Heart right ventricle (tissue), 16 donors: ENCODE data around the gene SLAMF9. TPM values are rescaled to one million over a fixed set of nuclear protein-coding genes. Genes with fewer than 3 reads are reported as not detected.
A peak's percentile ranks its signal among the peaks of the same experiment; 100 is the strongest.

Experiments used
- ATAC-seq, 8 donors: fragments of 200-7000 bp; cut with Tn5 transposase; one replicate each; pipeline ENCODE4 v1.9.1; 2020; ENCODE audit warnings: mild to moderate bottlenecking in 8 of 8, moderate library complexity in 8 of 8, moderate number of reproducible peaks in 1 of 8
- DNase-seq, 2 donors: peaks; one replicate each; pipeline ENCODE4 v3.0.0-alpha.2; 2020
- H3K27ac ChIP-seq, 10 donors: fragments of 200-600 bp; sonication (generic) in 2 of 10; one replicate each; pipeline versions ENCODE4 v1.5.0 to v1.8.0; 2020 to 2022; ENCODE audit warnings: mild to moderate bottlenecking in 3 of 10
- H3K27me3 ChIP-seq, 7 donors: fragments of 200-600 bp; one replicate each; pipeline ENCODE4 v1.8.0; 2021 to 2022; ENCODE audit warnings: mild to moderate bottlenecking in 2 of 7
- H3K36me3 ChIP-seq, 9 donors: fragments of 200-600 bp; sonication (generic) in 1 of 9; one replicate each; pipeline versions ENCODE4 v1.5.0 to v1.8.0; 2020 to 2022; ENCODE audit warnings: mild to moderate bottlenecking in 2 of 9
- H3K4me1 ChIP-seq, 9 donors: fragments of 200-600 bp; sonication (generic) in 1 of 9; one replicate each; pipeline versions ENCODE4 v1.5.0 to v1.8.0; 2020 to 2022; ENCODE audit warnings: mild to moderate bottlenecking in 4 of 9
- H3K4me3 ChIP-seq, 10 donors: fragments of 200-600 bp; sonication (generic) in 2 of 10; one replicate each; pipeline versions ENCODE4 v1.5.0 to v1.8.0; 2020 to 2022; ENCODE audit warnings: mild to moderate bottlenecking in 7 of 10, moderate library complexity in 2 of 10
- H3K9me3 ChIP-seq, 11 donors: fragments of 200-600 bp in 10 of 11; sonication (generic) in 2 of 11; one replicate each; pipeline versions ENCODE4 v1.5.0 to v1.8.0; 2013 to 2022; ENCODE audit warnings: mild to moderate bottlenecking in 2 of 11, control low read depth in 1 of 11, moderate library complexity in 1 of 11
- WGBS, 2 donors: extraction: QIAGEN DNeasy Blood & Tissue Kit; methylation state at CpG; one replicate each; pipeline ENCODE4 v1.1.7; 2013; ENCODE audit warnings: inconsistent platforms in 1 of 2; 5-methylcytosine and 5-hydroxymethylcytosine counted together
- intact Hi-C, 10 donors: fragments of 100-400 bp; cut with DNase I; formaldehyde crosslinking; loops; one replicate each; pipeline versions ENCODE4 v1.11.1 to v1.14.2; 2022
- polyA plus RNA-seq, 2 donors: library from polyadenylated mRNA; stranded (reverse); fragments of 200-250 nt; gene quantifications; one replicate each; pipeline ENCODE4 v1.2.3, GENCODE V29; 2013
- total RNA-seq, 10 donors: library from RNA; stranded (reverse); fragmentation: NEBNext Ultra II Directional in 3 of 10; extraction: Animal tissue kit (Norgen Biotek cat#: 25700) in 3 of 10; gene quantifications; one replicate each; pipeline versions ENCODE4 v1.2.1 to v1.2.4, GENCODE V29; 2021 to 2023
- TF ChIP-seq, protein P1 (sequence below), 9 donors: fragments of 200-600 bp; sonication (generic) in 2 of 9; IDR thresholded peaks; one replicate each; pipeline versions ENCODE4 v1.5.0 to v1.8.0; 2021 to 2022; ENCODE audit warnings: antibody characterized with exemption in 9 of 9, mild to moderate bottlenecking in 5 of 9, moderate library complexity in 1 of 9
- donor health status: Arrhythmogenic right ventricular cardiomyopathy.
- donor health status: ischemic (EF 13 %, LVEDD 7.1; RV severe dilation, severe dysfunction).
- donor health status: healthy with polysubstance abuse.
- donor health status: DM: no; HTN: yes; CAD: no.
- donor health status: DM: no; HTN: no; CAD: no.
- donor health status: ischemic (EF 25% LVEDD 6.9; RV normal size, moderate dysfunction).
- donor health status: ischemic (EF 25% LVEDD 5.7; RV mildly dilated, moderate dysfunction).
- donor health status: healthy.
- donor health status: DM: yes; HTN: yes; CAD: no.
- donor health status: Ischemic cardiomyopathy.
- donor health status: ischemic (EF 35%, LVEDD 5.7; RV mildly dilated, moderate dysfunction).
- donor health status: nonischemic (EF 11% LVEDD 7.7; RV severe dilation, severe dysfunction).
- donor health status: DM: yes; HTN: yes; CAD: no.
- donor health status: PGD.
- donor health status: ischemic (EF 29% LVEDD 5.4; RV normal size, mild dysfunction).
- donor health status: nonischemic (EF 23%, LVEDD 6.1; RV moderate dilation, normal function).

The SLAMF9 gene
- total and polyA plus RNA-seq, 12 donors, result 0.13 TPM; not detected in 11

- TF ChIP-seq, protein P1, sequence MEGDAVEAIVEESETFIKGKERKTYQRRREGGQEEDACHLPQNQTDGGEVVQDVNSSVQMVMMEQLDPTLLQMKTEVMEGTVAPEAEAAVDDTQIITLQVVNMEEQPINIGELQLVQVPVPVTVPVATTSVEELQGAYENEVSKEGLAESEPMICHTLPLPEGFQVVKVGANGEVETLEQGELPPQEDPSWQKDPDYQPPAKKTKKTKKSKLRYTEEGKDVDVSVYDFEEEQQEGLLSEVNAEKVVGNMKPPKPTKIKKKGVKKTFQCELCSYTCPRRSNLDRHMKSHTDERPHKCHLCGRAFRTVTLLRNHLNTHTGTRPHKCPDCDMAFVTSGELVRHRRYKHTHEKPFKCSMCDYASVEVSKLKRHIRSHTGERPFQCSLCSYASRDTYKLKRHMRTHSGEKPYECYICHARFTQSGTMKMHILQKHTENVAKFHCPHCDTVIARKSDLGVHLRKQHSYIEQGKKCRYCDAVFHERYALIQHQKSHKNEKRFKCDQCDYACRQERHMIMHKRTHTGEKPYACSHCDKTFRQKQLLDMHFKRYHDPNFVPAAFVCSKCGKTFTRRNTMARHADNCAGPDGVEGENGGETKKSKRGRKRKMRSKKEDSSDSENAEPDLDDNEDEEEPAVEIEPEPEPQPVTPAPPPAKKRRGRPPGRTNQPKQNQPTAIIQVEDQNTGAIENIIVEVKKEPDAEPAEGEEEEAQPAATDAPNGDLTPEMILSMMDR (IDR thresholded peaks at IDR 0.05), result no peak
- 79 to 88% methylated on average over 2 of the region's 2 CpGs for WGBS, 2 donors
- H3K9me3 ChIP-seq, result no peaks in the 10 kb centered on the region
- H3K36me3 ChIP-seq, result no peaks in the 10 kb centered on the region
- H3K4me1 ChIP-seq, result peaks cover 0 to 14% (median 2%) of the 10 kb centered on the region in 9 donors
- ATAC-seq, result no peak
- intact Hi-C loops, result no loop called here
- no peak overlapping the region for H3K4me3 ChIP-seq
- peaks cover 0 to 17% (median 0%) of the 10 kb centered on the region in 7 donors for H3K27me3 ChIP-seq
- no peak for DNase-seq
- no peak overlapping the region for H3K27ac ChIP-seq
Observed at GRCh38 chr1:159994896-159995295, 40.9 kb upstream of the SLAMF9 start.

DNA sequence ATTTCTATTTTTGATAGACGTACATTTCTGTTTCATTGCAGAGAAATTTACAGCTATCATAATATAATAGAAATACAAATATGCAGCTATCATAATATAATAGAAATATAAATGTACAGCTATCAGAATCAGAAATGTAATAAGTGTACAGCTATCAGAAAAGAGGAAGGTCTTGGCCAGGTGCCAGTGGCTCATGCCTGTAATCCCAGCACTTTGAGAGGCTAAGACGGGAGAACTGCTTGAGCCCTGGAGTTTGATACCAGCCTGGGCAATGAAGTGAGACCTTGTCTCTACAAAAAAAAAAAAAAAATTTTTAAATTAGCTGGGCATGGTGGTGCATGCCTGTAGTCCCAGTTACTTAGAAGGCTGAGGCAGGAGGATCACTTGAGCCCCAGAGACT is 39.9 kb upstream of the SLAMF9 start:
- peaks cover 0 to 14% (median 2%) of the 10 kb centered on the region in 9 donors for H3K4me1 ChIP-seq
- H3K4me3 ChIP-seq, result no peak overlapping the region
- DNase-seq (no peak), ATAC-seq (no peak)
- TF ChIP-seq, protein P1 (IDR thresholded peaks at IDR 0.05), result no peak
- no peaks in the 10 kb centered on the region for H3K36me3 ChIP-seq
- intact Hi-C loops, result no loop called here
- no peak overlapping the region for H3K27ac ChIP-seq
- no peaks in the 10 kb centered on the region for H3K9me3 ChIP-seq
- peaks cover 0 to 12% (median 0%) of the 10 kb centered on the region in 7 donors for H3K27me3 ChIP-seq
- WGBS, 2 donors, result 44 to 79% methylated on average over 2 of the region's 2 CpGs

DNA sequence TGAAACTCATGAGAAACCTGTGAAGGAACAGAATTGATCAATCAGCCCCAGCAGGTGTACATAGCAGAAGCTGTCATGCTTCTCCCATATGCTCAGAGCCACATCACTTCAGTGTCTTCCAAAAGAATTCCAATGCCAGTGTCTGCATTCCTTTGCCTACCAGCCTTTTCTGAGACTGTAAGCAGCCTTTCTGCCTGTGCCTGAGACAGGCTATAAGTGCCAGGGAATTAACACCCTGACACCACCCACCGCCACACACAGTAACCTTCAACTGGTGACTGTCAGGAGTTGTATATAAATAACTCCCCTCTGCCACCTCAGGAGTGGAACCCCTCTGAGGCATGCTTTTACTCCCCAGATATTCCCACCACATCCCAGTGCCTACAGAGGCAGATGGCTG is 38.1 kb upstream of the SLAMF9 start:
- 28 to 55% methylated on average over 1 of the region's 1 CpG for WGBS, 2 donors
- Histone ChIP-seq H3K27me3 (peaks cover 0 to 6% (median 0%) of the 10 kb centered on the region in 7 donors), H3K9me3 (no peaks in the 10 kb centered on the region), H3K4me1 (peaks cover 0 to 14% (median 2%) of the 10 kb centered on the region in 9 donors), H3K27ac (no peak overlapping the region), H3K36me3 (no peaks in the 10 kb centered on the region), H3K4me3 (no peak overlapping the region)
- peak in 7 of 8 donors; percentile 16 to 82 (median 55) for ATAC-seq
- DNase-seq, result no peak
- intact Hi-C loops, result no loop called here
- TF ChIP-seq, protein P1 (IDR thresholded peaks at IDR 0.05), result no peak

GRCh38 chr1:159991513-159991912 is 37.5 kb upstream of the SLAMF9 start:
- TF ChIP-seq, protein P1 (IDR thresholded peaks at IDR 0.05), result no peak
- no peak overlapping the region for H3K4me3 ChIP-seq
- H3K27me3 ChIP-seq, result peaks cover 0 to 6% (median 0%) of the 10 kb centered on the region in 7 donors
- H3K36me3 ChIP-seq, result no peaks in the 10 kb centered on the region
- 72% methylated on average over 4 of the region's 4 CpGs for WGBS, 2 donors
- H3K27ac ChIP-seq, result no peak overlapping the region
- H3K9me3 ChIP-seq, result no peaks in the 10 kb centered on the region
- no peak for DNase-seq
- intact Hi-C loops, result no loop called here
- no peak for ATAC-seq
- H3K4me1 ChIP-seq, result peaks cover 0 to 14% (median 2%) of the 10 kb centered on the region in 9 donors
